Choroid plexus epithelial cell (primary cell): ENCODE data around the gene ZSWIM6.
A peak's percentile ranks its signal among the peaks of the same experiment; 100 is the strongest.
"Not testable (repeated sequence)": the region's sequence is repeated elsewhere in the genome, so short reads cannot be mapped to it uniquely, and the experiment has no call there.

Experiments
- DNase-seq: peaks from one replicate; pipeline ENCODE4 v3.0.0-alpha.2; 2010; ENCODE audit warnings: low read depth
- H3K4me3 ChIP-seq: 2 replicates; pipeline ENCODE4 v1.5.1; 2011; ENCODE audit warnings: low read depth, mild to moderate bottlenecking, control low read depth, low read length, moderate library complexity
- TF ChIP-seq, protein P1 (sequence below): conservative IDR thresholded peaks from 2 replicates; pipeline ENCODE4 v1.5.1; 2011; ENCODE audit warnings: low read depth, mild to moderate bottlenecking, control low read depth, inconsistent platforms, low read length, moderate library complexity

ZSWIM6 gene

DNA sequence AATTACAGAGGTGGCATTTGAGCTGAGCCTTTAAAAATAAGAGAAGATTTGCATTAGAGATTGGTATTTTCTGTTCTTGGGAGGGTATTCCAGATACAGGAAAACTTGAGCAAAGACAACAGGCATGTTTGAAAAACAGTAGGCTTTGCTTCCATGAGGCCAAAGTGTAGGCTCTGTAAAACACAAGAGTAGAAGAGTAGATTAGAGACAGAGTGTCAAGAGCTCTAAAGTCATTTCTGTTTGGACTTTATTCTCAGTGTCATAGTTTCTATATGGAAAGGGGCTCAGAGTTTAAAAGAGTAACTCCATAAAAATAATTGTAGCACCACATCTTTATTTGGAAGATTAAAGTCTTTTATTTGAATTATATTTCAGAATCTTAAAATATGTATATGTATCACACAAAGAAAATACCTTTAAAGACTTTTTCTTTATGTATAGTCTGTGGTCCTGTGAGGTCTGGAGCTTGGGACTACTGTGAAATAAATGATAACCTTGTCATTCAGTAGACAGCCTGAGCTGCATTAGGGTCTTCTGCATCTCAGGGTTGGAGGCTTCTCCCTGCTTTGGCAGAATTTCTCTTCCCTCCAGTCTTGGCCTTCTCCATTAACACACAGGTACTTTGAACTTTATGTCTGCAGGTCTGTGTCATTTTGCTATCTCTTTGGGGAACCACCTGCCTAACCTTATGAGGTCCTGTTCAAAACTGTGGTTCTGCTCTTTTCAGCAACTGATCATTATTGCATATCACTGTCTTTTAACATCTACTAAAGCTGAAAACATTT lies 73.6 kb downstream of the ZSWIM6 start:
- H3K4me3 ChIP-seq: no peak overlapping the region
- TF ChIP-seq, protein P1, sequence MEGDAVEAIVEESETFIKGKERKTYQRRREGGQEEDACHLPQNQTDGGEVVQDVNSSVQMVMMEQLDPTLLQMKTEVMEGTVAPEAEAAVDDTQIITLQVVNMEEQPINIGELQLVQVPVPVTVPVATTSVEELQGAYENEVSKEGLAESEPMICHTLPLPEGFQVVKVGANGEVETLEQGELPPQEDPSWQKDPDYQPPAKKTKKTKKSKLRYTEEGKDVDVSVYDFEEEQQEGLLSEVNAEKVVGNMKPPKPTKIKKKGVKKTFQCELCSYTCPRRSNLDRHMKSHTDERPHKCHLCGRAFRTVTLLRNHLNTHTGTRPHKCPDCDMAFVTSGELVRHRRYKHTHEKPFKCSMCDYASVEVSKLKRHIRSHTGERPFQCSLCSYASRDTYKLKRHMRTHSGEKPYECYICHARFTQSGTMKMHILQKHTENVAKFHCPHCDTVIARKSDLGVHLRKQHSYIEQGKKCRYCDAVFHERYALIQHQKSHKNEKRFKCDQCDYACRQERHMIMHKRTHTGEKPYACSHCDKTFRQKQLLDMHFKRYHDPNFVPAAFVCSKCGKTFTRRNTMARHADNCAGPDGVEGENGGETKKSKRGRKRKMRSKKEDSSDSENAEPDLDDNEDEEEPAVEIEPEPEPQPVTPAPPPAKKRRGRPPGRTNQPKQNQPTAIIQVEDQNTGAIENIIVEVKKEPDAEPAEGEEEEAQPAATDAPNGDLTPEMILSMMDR: no peak
- DNase-seq: no peak

DNA sequence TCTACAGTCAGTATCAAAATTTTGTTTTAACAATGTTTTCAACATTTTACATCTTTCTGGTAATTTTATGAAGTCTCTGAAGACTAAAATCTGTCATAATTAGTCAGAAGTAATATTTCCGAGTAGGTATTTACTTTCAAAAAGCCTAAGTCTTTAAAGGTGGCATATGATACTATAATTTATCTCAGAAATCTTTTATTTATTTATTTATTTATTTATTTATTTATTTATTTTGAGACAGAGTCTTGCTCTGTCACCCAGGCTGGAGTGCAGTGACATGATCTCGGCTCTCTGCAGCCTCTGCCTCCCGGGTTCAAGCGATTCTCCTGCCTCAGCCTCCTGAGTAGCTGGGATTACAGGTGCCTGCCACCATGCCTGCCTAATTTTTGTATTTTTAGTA lies 74.4 kb downstream of the ZSWIM6 start:
- not testable (repeated sequence) for DNase-seq, H3K4me3 ChIP-seq

DNA sequence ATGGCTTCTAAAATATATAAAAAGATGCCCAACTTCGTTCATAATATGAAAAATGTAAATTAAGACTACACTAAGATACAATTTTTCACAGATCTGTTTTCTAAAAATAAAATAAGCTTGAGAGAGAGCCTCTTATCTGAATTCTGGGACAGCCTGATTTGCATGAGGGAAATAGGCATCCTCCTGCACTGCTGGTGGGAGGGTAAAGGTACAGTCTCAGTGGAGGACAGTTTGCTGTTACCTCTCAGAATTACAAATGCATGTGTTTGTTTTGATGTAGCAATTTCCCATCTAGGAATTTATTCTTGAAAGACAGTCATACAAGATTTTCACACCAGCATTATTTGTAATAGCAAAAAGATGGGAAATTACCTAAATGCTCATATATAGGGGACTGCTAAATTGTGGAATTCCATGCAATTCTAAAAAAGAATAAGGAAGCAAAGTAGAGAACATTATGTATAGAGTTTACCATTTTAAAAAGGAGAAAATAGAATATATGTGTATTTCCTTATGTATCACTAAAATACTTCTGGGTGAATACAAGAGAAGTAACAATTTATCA lies 75.7 kb downstream of the ZSWIM6 start:
- DNase-seq: no peak
- no peak overlapping the region for H3K4me3 ChIP-seq
- TF ChIP-seq, protein P1: no peak

DNA sequence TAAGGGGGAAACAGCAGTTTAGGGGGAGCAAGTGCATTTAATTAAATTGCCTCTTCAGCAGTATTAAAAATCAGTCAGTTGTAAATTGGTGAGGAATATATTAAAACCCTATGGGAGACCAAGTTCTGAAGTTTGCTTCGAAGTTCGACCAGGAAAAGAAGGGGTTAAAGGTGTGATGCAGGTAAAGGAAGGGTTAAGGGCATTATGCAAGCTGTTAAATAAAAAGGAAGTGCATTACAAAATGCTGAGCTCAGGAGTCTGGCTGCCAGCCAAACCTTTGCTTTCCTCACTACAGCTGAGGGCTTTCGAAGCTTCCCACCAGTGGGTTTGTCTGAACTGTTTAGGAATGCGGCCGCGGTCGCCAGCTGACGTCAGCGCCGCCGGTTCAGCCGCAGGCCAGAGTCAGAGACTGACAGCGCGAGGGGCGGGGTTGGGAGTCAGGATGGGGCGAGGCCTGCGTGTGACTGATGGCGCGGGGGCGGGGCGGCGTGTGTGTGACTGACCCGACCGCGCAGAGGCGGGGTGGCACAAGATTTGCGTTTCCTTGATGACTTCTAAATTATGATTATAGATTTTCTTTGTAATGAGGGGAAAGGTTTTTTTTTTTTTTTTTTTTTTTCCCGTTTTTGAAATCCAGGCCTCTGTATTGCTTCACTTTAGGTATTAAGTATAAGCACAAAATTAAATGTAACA lies 76.6 kb downstream of the ZSWIM6 start:
- TF ChIP-seq, protein P1: no peak
- DNase-seq: peak; percentile 100
- H3K4me3 ChIP-seq: peak overlapping the region; percentile 26

DNA sequence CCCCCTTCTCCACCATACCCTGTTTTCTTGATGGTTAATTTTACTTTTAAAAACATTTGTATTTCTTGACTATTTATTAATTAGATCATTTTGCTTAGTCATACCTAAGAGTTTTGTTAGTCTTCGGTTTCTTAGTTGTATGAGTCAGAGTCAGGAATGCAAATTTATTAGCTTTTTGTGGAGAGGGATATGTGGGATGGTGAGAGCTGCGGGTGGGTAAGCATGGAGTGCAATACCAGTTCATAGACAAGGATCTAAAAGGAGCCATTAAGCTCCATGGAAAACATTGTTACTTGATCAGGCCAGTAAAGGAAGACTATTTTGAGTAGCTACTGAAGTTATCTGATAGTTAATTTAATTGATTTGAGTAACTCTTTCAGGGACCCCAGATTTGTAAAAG lies 77.5 kb downstream of the ZSWIM6 start:
- no peak overlapping the region for H3K4me3 ChIP-seq
- peak; percentile 97 for DNase-seq
- TF ChIP-seq, protein P1: no peak

DNA sequence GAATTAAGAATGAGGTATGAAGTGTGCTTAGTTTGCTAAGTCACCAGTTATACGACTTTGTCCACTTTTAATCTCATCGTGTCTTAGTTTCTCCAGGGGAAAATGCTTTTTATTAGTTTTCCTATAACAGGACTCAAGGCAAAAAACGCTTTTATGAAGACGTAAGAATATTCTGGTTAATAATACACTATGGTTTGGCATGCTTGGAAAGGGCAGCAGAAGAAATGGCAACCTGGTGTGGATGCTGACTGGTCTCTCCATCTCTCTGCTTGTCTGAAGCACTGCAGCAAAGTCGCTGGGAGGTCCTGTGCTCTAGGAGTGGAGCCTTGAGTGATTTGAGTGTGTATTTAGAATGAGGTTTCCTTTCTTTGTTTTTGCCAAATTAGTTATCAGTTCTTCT lies 78.8 kb downstream of the ZSWIM6 start:
- TF ChIP-seq, protein P1: no peak
- no peak for DNase-seq
- H3K4me3 ChIP-seq: no peak overlapping the region

DNA sequence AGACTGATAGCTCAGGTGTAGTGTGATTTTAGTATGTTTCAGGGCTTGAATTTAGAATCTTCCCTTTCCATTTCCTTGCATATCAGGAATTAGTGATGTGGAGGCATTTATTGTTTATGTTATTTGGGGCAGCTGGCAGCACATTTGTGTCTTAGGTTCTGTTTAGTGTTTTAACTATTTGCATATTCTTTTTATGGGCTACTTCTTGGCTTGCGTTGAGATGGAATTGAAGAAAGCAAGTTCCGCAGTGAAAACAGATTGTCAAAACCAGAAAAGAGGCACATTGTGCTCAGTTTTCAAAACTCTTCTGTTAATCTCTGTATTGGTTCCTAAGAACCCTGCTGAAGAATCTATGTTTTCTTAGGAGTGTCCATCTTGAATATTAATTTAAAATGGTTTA lies 80.3 kb downstream of the ZSWIM6 start:
- TF ChIP-seq, protein P1: no peak
- DNase-seq: no peak
- H3K4me3 ChIP-seq: no peak overlapping the region

DNA sequence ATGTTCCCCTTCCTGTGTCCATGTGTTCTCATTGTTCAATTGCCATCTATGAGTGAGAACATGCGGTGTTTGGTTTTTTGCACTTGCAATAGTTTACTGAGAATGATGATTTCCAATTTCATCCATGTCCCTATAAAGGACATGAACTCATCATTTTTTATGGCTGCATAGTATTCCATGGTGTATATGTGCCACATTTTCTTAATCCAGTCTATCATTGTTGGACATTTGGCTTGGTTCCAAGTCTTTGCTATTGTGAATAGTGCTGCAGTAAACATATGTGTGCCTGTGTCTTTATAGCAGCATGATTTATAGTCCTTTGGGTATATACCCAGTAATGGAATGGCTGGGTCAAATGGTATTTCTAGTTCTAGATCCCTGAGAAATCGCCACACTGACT lies 81.1 kb downstream of the ZSWIM6 start:
- not testable (repeated sequence) for DNase-seq, H3K4me3 ChIP-seq
